ENCODE results near the gene FNBP1. TPM values are rescaled to one million over a fixed set of nuclear protein-coding genes. Genes with fewer than 3 reads are reported as not detected.
A peak's percentile ranks its signal among the peaks of the same experiment; 100 is the strongest.
"Not testable (repeated sequence)": the region's sequence is repeated elsewhere in the genome, so short reads cannot be mapped to it uniquely, and the experiment has no call there.

FNBP1 gene
- total and polyA plus RNA-seq, 5 experiments from 2014 or later, result 130 to 164 (median 143) TPM

GRCh38 chr9:130001190-130001589 lies 41.8 kb downstream of the FNBP1 start:
- peaks cover 15 to 89% (median 57%) of the 10 kb centered on the region in 4 donors for H3K4me1 Mint-ChIP-seq
- POLR2A ChIA-PET, result interaction anchor here (0.6 to 1.8 kb wide), 4 partner anchors 11 to 34 kb away, joined by 3 to 5 read pairs (median 3); no protein-coding TSS in a partner anchor
- peak overlapping the region in 8 of 10 donors; percentile 52 to 93 (median 81) for H3K27ac Mint-ChIP-seq
- peaks cover 0 to 58% (median 9%) of the 10 kb centered on the region in 3 donors for H3K36me3 Mint-ChIP-seq
- no peaks in the 10 kb centered on the region for H3K9me3 Mint-ChIP-seq
- no peak for ATAC-seq
- H3K27me3 Mint-ChIP-seq, result no peaks in the 10 kb centered on the region
- no peak for DNase-seq
- H3K4me3 Mint-ChIP-seq, result peak overlapping the region in 2 of 10 donors; percentile 33 to 37

GRCh38 chr9:129999141-129999510 lies 43.9 kb downstream of the FNBP1 start:
- Mint-ChIP-seq H3K4me3 (peak overlapping the region in 9 of 10 donors; percentile 36 to 80 (median 64)), H3K36me3 (peaks cover 0 to 63% (median 10%) of the 10 kb centered on the region in 3 donors)

DNA sequence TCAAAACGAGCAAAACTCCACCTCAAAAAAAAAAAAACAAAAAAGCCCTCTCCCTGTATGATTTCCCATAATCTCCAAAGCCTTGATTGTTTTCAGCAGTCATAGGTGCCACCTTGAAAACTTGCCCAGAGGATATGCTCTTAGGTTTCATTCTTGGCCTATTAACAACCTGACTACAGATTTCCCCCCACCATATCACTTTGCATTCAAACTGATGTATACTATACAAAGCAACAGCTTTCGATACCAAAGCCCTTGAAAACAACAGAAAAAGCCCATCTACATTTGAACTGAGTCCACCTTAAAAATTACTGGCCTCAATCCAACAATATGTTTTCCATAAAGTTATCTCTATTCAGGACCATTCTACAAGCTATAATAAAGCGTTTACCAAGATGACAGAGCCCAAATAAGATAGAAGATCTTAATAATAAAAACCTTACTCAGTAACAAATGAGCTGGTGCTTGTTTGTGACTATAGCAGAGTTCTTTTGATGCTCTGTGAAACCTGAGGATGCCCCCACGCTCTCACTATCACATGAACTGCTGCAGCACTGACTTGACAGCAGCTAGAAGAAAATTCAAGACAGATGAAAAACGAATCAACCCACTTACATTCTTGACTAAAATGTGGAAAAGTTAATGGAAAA lies 44.4 kb downstream of the FNBP1 start:
- H3K9me3 Mint-ChIP-seq, result no peaks in the 10 kb centered on the region
- H3K27me3 Mint-ChIP-seq, result no peaks in the 10 kb centered on the region
- peaks cover 0 to 64% (median 12%) of the 10 kb centered on the region in 3 donors for H3K36me3 Mint-ChIP-seq
- peaks cover 30 to 86% (median 67%) of the 10 kb centered on the region in 4 donors for H3K4me1 Mint-ChIP-seq
- POLR2A ChIA-PET, result interaction anchor here (1.4 to 1.6 kb wide), 2 partner anchors 44 to 56 kb away, joined by 4 read pairs; partner anchors contain the start of gene FNBP1
- peak in 1 of 10 donors; percentile 9 for DNase-seq
- H3K27ac Mint-ChIP-seq, result peak overlapping the region; percentile 64 to 93 (median 90)
- peak overlapping the region in 9 of 10 donors; percentile 36 to 80 (median 64) for H3K4me3 Mint-ChIP-seq
- ATAC-seq, result peak; percentile 55 to 68

More at GRCh38 chr9:129999141-129999510, 43.9 kb downstream of the FNBP1 start:
- POLR2A ChIA-PET, result interaction anchor here (1.1 to 1.6 kb wide), 3 partner anchors 21 to 55 kb away, joined by 4 to 5 read pairs (median 4); partner anchors contain the start of gene FNBP1
- Mint-ChIP-seq H3K27me3 (no peaks in the 10 kb centered on the region), H3K27ac (peak overlapping the region; percentile 64 to 93 (median 90)), H3K9me3 (no peaks in the 10 kb centered on the region), H3K4me1 (peaks cover 27 to 87% (median 65%) of the 10 kb centered on the region in 4 donors)
- DNase-seq (no peak), ATAC-seq (peak in 1 of 2 donors; percentile 16)

DNA sequence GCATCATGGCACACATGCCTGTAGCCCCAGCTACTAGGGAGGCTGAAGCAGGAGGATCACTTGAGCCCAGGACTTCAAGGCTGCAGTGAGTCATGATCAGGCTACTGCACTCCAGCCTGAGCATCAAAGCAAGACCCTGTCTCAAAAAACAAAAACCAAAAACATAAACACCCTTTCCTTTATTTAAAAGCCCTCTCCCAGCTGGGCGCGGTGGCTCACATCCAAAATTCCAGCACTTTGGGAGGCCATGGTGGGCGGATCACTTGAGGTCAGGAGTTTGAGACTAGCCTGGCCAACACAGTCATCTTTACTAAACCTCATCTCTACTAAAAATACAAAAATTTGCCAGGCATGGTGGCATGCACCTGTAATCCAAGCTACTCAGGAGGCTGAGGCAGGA lies 45.3 kb downstream of the FNBP1 start:
- not testable (repeated sequence) for ATAC-seq

DNA sequence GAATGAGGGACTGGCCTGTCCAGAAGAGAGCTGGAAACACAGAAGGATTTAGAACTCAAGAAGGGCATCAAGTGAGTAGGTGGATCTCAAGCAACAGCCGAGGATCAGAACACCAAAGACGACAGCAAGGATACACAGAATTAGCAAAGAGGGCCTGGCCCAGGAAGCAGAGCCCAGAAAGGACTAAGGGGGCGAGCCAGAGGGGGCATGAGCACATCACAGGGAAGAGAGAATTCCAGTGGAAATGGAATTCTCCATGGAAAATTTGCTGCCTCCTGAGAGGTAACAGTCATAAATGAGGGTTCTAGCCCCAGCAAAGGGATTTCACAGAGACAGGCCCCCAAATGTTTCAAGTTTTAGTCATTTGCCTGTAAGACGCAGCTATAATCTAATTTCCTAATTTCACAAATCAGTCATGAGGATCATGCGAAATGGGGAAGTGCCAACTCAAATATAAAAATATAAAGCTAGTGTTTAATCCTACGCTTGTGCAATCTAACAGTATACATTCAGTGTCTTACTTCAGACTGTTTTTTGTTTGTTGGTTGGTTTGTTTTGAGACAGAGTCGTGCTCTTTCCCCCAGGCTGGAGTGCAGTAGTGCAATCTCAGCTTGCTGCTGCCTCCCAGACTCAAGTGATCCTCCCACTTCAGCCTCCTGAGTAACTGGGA lies 46.7 kb downstream of the FNBP1 start:
- Mint-ChIP-seq H3K9me3 (no peaks in the 10 kb centered on the region), H3K27ac (peak overlapping the region; percentile 81 to 95 (median 91)), H3K36me3 (peaks cover 0 to 53% (median 9%) of the 10 kb centered on the region in 3 donors), H3K4me3 (peak overlapping the region in 9 of 10 donors; percentile 54 to 76 (median 65)), H3K4me1 (peaks cover 27 to 80% (median 63%) of the 10 kb centered on the region in 4 donors), H3K27me3 (no peaks in the 10 kb centered on the region)
- DNase-seq, result no peak
- POLR2A ChIA-PET, result interaction anchor here (0.9 to 1.9 kb wide), 5 partner anchors 9 to 48 kb away, joined by 3 to 4 read pairs (median 3); partner anchors contain the start of gene FNBP1
- ATAC-seq, result no peak

More for the DNA sequence above, 45.3 kb downstream of the FNBP1 start:
- H3K9me3 Mint-ChIP-seq, H3K27me3 Mint-ChIP-seq, DNase-seq: not testable (repeated sequence)
- peaks cover 0 to 58% (median 12%) of the 10 kb centered on the region in 3 donors for H3K36me3 Mint-ChIP-seq
- H3K27ac Mint-ChIP-seq, result peak overlapping the region in 4 of 10 donors; percentile 20 to 93 (median 62)
- peak overlapping the region in 1 of 10 donors; percentile 22 for H3K4me3 Mint-ChIP-seq
- peaks cover 27 to 80% (median 60%) of the 10 kb centered on the region in 4 donors for H3K4me1 Mint-ChIP-seq
- POLR2A ChIA-PET, result interaction anchor here (1.4 kb wide), 1 partner anchor 128 kb away, joined by 6 read pairs; no protein-coding TSS in a partner anchor

DNA sequence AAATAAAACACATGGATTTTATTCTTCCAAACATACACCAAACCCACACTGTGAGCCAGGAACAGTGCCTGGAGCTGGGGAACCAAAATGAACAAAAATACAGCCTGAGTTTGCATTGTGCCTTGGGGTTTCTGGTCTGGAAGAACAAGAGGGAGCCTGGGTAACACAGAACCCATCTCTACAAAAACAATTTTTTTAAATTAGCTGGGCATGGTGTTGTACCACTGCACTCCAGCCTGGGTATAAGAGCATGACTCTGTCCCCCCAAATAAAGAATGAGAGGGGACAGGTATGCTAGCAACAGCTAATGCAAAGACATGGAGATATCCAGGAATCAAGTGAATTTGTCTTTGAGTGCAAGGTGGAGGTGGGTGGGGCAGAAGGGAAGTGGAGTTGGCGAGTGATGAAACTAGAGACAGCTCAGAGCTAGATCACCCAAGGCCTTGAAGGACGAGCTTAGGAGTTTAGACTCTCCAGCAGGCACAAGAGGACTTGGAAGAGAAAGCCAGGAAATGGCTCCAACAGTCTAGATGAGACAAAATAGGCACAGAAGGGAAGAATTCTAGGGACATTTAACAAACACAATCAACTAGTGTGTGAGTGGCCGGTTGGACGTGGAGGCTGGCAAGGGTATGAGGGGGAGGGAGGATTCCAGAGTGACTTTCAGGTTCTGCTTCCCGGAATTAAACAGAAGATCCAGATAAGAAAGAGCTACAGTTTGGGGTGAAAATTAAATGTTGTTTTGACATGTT lies 47.4 kb downstream of the FNBP1 start:
- peaks cover 0 to 52% (median 6%) of the 10 kb centered on the region in 3 donors for H3K36me3 Mint-ChIP-seq
- H3K27me3 Mint-ChIP-seq, result no peaks in the 10 kb centered on the region
- peaks cover 30 to 80% (median 67%) of the 10 kb centered on the region in 4 donors for H3K4me1 Mint-ChIP-seq
- H3K9me3 Mint-ChIP-seq, result no peaks in the 10 kb centered on the region
- POLR2A ChIA-PET, result interaction anchor here (0.8 to 1.9 kb wide), 6 partner anchors 10 to 49 kb away, joined by 3 to 4 read pairs (median 3); partner anchors contain the start of gene FNBP1
- peak; percentile 44 to 53 for ATAC-seq
- peak overlapping the region in 9 of 10 donors; percentile 54 to 76 (median 65) for H3K4me3 Mint-ChIP-seq
- H3K27ac Mint-ChIP-seq, result peak overlapping the region; percentile 81 to 95 (median 91)
- no peak for DNase-seq

GRCh38 chr9:129994882-129995281 lies 48.1 kb downstream of the FNBP1 start:
- peaks cover 35 to 79% (median 68%) of the 10 kb centered on the region in 4 donors for H3K4me1 Mint-ChIP-seq
- DNase-seq (no peak), ATAC-seq (no peak)
- no peaks in the 10 kb centered on the region for H3K27me3 Mint-ChIP-seq
- H3K4me3 Mint-ChIP-seq, result peak overlapping the region in 8 of 10 donors; percentile 54 to 76 (median 66)
- H3K36me3 Mint-ChIP-seq, result peaks cover 0 to 49% (median 6%) of the 10 kb centered on the region in 3 donors
- POLR2A ChIA-PET, result interaction anchor here (0.8 to 1.9 kb wide), 5 partner anchors 10 to 49 kb away, joined by 3 to 4 read pairs (median 3); no protein-coding TSS in a partner anchor
- peak overlapping the region; percentile 81 to 95 (median 91) for H3K27ac Mint-ChIP-seq
- no peaks in the 10 kb centered on the region for H3K9me3 Mint-ChIP-seq

DNA sequence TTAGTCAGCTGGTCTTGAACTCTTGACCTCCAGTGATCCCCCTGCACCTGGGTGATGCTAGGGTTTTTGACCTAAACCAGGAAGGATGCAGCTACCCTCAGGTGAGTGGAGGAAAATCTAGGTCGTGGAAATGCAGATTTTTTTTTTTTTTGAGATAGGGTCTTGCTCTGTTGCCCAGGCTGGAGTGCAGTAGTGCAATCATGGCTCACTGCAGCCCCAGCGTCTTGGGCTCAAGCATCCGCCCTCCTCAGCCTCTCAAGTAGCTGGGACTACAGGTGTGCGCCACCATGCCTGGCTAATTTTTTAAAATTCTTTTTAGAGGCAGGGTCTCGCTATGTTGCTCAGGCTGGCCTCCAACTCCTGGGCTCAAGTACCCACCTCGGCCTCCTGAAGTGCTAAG lies 51.9 kb downstream of the FNBP1 start:
- Mint-ChIP-seq H3K4me1 (peaks cover 41 to 75% (median 72%) of the 10 kb centered on the region in 4 donors), H3K4me3 (peak overlapping the region in 6 of 10 donors; percentile 7 to 87 (median 72)), H3K36me3 (peaks cover 0 to 46% (median 5%) of the 10 kb centered on the region in 3 donors)

DNA sequence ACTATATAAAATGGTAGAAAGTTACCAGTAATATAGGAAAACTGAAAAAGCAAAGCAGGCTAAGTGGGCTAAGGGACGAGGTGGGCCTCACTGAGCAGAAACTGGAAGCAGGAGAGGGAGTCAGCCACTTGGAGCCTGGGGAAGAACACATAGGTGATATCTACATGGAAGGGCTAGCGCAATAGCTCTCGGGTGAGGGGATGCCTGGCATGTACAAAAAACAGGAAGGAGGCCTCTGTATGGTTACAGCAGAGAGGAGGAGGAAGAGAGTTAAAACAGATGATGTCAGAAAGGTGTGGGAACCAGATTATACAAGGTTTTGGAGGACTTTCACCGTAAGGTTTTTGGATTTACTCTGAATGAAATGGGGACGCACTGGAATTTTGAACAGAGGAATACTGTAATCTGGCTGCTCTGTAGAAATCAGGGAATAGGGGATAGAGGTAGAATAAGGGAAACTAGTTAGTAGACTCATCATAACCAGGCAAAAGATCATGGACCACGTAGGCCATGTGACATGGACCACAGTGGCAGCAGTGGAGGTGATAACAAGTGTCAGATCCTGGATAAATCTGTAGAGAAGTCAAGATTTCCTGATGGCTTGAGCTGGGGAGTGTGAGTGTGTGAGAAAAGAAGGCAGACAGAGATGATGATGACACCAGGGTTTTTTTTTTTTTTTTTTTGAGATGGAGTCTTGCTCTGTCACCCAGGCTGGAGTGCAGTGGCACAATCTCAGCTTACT lies 52.5 kb downstream of the FNBP1 start:
- no peaks in the 10 kb centered on the region for H3K9me3 Mint-ChIP-seq
- ATAC-seq (peak; percentile 78 to 86), DNase-seq (peak in 7 of 10 donors; percentile 18 to 56 (median 33))
- POLR2A ChIA-PET, result interaction anchor here (0.6 to 2.2 kb wide), 7 partner anchors 11 to 1264 kb away, joined by 3 to 5 read pairs (median 4); no protein-coding TSS in a partner anchor
- H3K36me3 Mint-ChIP-seq, result peaks cover 0 to 45% (median 6%) of the 10 kb centered on the region in 3 donors
- H3K27ac Mint-ChIP-seq, result peak overlapping the region; percentile 89 to 98 (median 95)
- H3K4me3 Mint-ChIP-seq, result peak overlapping the region; percentile 10 to 87 (median 78)
- H3K27me3 Mint-ChIP-seq, result no peaks in the 10 kb centered on the region
- H3K4me1 Mint-ChIP-seq, result peaks cover 34 to 73% (median 68%) of the 10 kb centered on the region in 4 donors

More for the DNA sequence above, 51.9 kb downstream of the FNBP1 start:
- DNase-seq, H3K9me3 Mint-ChIP-seq, ATAC-seq, H3K27me3 Mint-ChIP-seq: not testable (repeated sequence)
- H3K27ac Mint-ChIP-seq, result peak overlapping the region; percentile 89 to 98 (median 95)
- POLR2A ChIA-PET, result interaction anchor here (0.5 to 1.4 kb wide), 6 partner anchors 11 to 195 kb away, joined by 3 to 5 read pairs (median 4); no protein-coding TSS in a partner anchor

DNA sequence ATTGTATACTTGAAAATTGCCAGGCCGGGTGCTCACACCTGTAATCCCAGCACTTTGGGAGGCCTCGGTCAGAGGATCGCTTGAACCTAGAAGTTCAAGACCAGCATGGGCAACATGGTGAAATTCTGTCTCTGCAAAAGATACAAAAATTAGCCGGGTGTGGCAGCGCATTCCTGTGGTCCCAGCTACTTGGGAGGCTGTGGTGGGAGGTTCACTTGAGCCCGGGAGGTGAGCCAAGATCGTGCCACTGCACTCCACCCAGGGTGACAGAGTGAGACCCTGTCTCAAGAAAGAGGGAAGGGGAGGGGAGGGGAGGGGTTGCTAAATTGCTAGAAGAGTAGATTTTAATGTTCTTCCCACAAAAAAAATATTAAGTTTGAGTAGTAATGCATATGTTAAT lies 53.2 kb downstream of the FNBP1 start:
- Mint-ChIP-seq H3K4me3 (peak overlapping the region in 8 of 10 donors; percentile 8 to 71 (median 52)), H3K9me3 (no peaks in the 10 kb centered on the region), H3K27me3 (no peaks in the 10 kb centered on the region), H3K27ac (peak overlapping the region; percentile 86 to 96 (median 89)), H3K36me3 (peaks cover 0 to 45% (median 9%) of the 10 kb centered on the region in 3 donors), H3K4me1 (peaks cover 34 to 73% (median 67%) of the 10 kb centered on the region in 4 donors)
- POLR2A ChIA-PET, result interaction anchor here (1.2 to 2.2 kb wide), 4 partner anchors 11 to 105 kb away, joined by 3 to 5 read pairs (median 4); no protein-coding TSS in a partner anchor
- ATAC-seq, result no peak
- DNase-seq, result no peak

GRCh38 chr9:129989362-129989708 lies 53.7 kb downstream of the FNBP1 start:
- peak in 1 of 2 donors; percentile 27 for ATAC-seq

More at GRCh38 chr9:129989362-129989708, 53.7 kb downstream of the FNBP1 start:
- no peak for DNase-seq
- Mint-ChIP-seq H3K27me3 (no peaks in the 10 kb centered on the region), H3K36me3 (peaks cover 0 to 45% (median 9%) of the 10 kb centered on the region in 3 donors), H3K27ac (peak overlapping the region; percentile 86 to 96 (median 89)), H3K9me3 (no peaks in the 10 kb centered on the region), H3K4me3 (peak overlapping the region; percentile 0 to 71 (median 51)), H3K4me1 (peaks cover 35 to 76% (median 69%) of the 10 kb centered on the region in 4 donors)
- POLR2A ChIA-PET, result interaction anchor here (1.2 to 2.2 kb wide), 3 partner anchors 12 to 104 kb away, joined by 3 to 5 read pairs (median 3); no protein-coding TSS in a partner anchor

Measured in naive thymus-derived CD8-positive, alpha-beta T cell (primary cell).